AG04450 (cell line): ENCODE data around the gene MESD. TPM values are rescaled to one million over a fixed set of nuclear protein-coding genes. Genes with fewer than 3 reads are reported as not detected.

ENCODE experiments used
- CTCF ChIA-PET: fragments of 300-600, 350-600 bp; formaldehyde crosslinking; extraction: SDS; loops from one replicate; lab custom pipeline; 2022; ENCODE audit warnings: antibody characterized with exemption, inconsistent platforms; lab: Charles Lee
- POLR2A ChIA-PET: fragments of 350-600 bp; formaldehyde crosslinking; extraction: SDS; loops from one replicate; lab custom pipeline; 2021; ENCODE audit warnings: antibody characterized with exemption, inconsistent platforms; lab: Yijun Ruan, JAX
- DNase-seq: peaks from one replicate; pipeline ENCODE4 v3.0.0-alpha.2; 2011; ENCODE audit warnings: low read depth, low spot score
- H3K27ac ChIP-seq: one replicate; pipeline ENCODE4 v1.5.1; 2012; ENCODE audit warnings: low read depth, low read length, control low read depth
- H3K27me3 ChIP-seq: one replicate; pipeline ENCODE4 v1.6.0; 2012; ENCODE audit warnings: low read length; ENCODE audit not compliant: control insufficient read depth, insufficient read depth
- H3K4me3 ChIP-seq: 2 replicates; pipeline ENCODE4 v1.5.1; 2011; ENCODE audit warnings: mild to moderate bottlenecking, low read depth, low read length, control low read depth
- H3K9me3 ChIP-seq: 2 replicates; pipeline ENCODE4 v1.5.1; 2012; ENCODE audit warnings: low read length; ENCODE audit not compliant: control insufficient read depth, insufficient read depth
- polyA plus RNA-seq: library from polyadenylated mRNA; depleted of rRNA; stranded (reverse); fragments of >200 nt; gene quantifications from 2 replicates; pipeline ENCODE4 v1.2.3, GENCODE V29; 2011
- TF ChIP-seq, protein P1 (sequence below): IDR thresholded peaks from 2 replicates; pipeline ENCODE4 v1.5.1; 2011; ENCODE audit warnings: low read depth, low read length, control low read depth, inconsistent platforms

MESD gene
- polyA plus RNA-seq, 1 experiment = 23.9 TPM

DNA sequence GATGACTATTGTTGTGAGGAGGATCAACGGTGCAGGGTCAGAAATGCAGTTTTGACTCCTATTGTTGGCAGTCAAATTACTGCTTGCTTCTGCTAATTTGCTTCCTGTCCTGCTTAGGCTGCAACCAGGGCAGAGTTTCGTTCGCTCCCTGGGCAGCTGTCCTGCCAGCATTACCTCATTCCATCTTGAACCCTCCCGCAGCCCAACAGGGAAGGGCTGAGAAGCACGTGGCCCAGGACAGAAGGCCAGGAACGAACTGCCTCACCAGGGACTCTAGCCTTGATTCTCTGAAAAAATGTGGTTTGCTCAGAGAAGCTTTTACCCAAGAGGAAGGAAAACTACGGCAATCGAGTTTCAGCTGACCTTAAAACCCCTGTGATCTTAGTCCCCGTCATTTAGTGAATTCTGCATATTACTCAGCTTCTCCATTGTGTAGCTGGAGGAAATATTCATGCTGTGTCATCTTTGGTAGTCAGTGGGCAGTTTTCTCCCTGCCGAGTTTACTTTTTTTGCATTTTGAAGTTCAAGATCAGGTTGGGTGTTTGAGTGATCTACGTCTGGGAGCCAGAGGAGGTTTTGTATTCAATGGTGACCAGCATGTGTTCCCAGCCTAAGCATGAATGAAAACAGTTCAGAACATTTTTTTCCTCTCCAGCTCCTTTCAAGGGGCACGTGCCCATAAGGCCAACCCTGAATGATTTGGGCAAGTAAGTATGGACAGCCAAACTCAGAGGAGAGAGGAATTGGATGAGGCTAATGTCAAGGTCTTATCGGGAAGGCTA lies 34.1 kb upstream of the MESD start:
- ChIA-PET POLR2A (no interaction called here), CTCF (no interaction called here)
- Histone ChIP-seq H3K4me3 (no peak overlapping the region), H3K27ac (no peak overlapping the region), H3K27me3 (no peaks in the 10 kb centered on the region), H3K9me3 (no peaks in the 10 kb centered on the region)
- TF ChIP-seq, protein P1, sequence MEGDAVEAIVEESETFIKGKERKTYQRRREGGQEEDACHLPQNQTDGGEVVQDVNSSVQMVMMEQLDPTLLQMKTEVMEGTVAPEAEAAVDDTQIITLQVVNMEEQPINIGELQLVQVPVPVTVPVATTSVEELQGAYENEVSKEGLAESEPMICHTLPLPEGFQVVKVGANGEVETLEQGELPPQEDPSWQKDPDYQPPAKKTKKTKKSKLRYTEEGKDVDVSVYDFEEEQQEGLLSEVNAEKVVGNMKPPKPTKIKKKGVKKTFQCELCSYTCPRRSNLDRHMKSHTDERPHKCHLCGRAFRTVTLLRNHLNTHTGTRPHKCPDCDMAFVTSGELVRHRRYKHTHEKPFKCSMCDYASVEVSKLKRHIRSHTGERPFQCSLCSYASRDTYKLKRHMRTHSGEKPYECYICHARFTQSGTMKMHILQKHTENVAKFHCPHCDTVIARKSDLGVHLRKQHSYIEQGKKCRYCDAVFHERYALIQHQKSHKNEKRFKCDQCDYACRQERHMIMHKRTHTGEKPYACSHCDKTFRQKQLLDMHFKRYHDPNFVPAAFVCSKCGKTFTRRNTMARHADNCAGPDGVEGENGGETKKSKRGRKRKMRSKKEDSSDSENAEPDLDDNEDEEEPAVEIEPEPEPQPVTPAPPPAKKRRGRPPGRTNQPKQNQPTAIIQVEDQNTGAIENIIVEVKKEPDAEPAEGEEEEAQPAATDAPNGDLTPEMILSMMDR = no peak
- DNase-seq = no peak

GRCh38 chr15:81021321-81021720 lies 31.7 kb upstream of the MESD start:
- H3K27ac ChIP-seq = no peak overlapping the region
- TF ChIP-seq, protein P1 = no peak
- no peaks in the 10 kb centered on the region for H3K9me3 ChIP-seq
- no peak for DNase-seq
- H3K27me3 ChIP-seq = no peaks in the 10 kb centered on the region
- CTCF ChIA-PET = no interaction called here
- POLR2A ChIA-PET = no interaction called here
- no peak overlapping the region for H3K4me3 ChIP-seq

- TF ChIP-seq, protein P1 = no peak
- no peaks in the 10 kb centered on the region for H3K9me3 ChIP-seq
Observed at GRCh38 chr15:81018197-81018596, 28.6 kb upstream of the MESD start.

GRCh38 chr15:81016489-81017068 lies 27.0 kb upstream of the MESD start:
- TF ChIP-seq, protein P1 = no peak
- DNase-seq = no peak
- CTCF ChIA-PET = interaction anchor here (1.0 kb wide), 1 partner anchor 90 kb away, joined by 3 read pairs; no protein-coding TSS in a partner anchor
- POLR2A ChIA-PET = no interaction called here
- no peak overlapping the region for H3K27ac ChIP-seq
- H3K4me3 ChIP-seq = no peak overlapping the region
- no peaks in the 10 kb centered on the region for H3K27me3 ChIP-seq
- H3K9me3 ChIP-seq = no peaks in the 10 kb centered on the region

More at GRCh38 chr15:81018197-81018596, 28.6 kb upstream of the MESD start:
- Histone ChIP-seq H3K4me3 (no peak overlapping the region), H3K27ac (no peak overlapping the region), H3K27me3 (no peaks in the 10 kb centered on the region)
- ChIA-PET POLR2A (no interaction called here), CTCF (interaction anchor here (0.5 kb wide), 1 partner anchor 1052 kb away, joined by 3 read pairs; no protein-coding TSS in a partner anchor)
- no peak for DNase-seq
